B cell (primary cell): ENCODE results near the gene GGN.

ENCODE experiments used
- CTCF ChIP-seq: fragments of 200-600 bp; IDR thresholded peaks from one replicate; pipeline ENCODE4 v1.8.0; 2022; ENCODE audit warnings: antibody characterized with exemption, mild to moderate bottlenecking
- EZH2 ChIP-seq: IDR thresholded peaks from 2 replicates; pipeline ENCODE4 v1.6.1; 2012; ENCODE audit warnings: borderline replicate concordance, low read depth, mild to moderate bottlenecking, moderate library complexity, low read length; ENCODE audit not compliant: insufficient read depth, poor library complexity, severe bottlenecking

- TF ChIP-seq CTCF: no peak
- TF ChIP-seq EZH2: no peak
These were observed 17.5 kb downstream of the GGN start for GRCh38 chr19:38370299-38370698.
